GM19467 (cell line): Measurements from ENCODE around the gene MRPL30.
A peak's percentile ranks its signal among the peaks of the same experiment; 100 is the strongest.
"Not testable (repeated sequence)": the region's sequence is repeated elsewhere in the genome, so short reads cannot be mapped to it uniquely, and the experiment has no call there.

ENCODE experiments used
- ATAC-seq: cut with Tn5 transposase; IDR thresholded peaks from one replicate; pipeline ENCODE4 v1.9.1; 2021; ENCODE audit warnings: mild to moderate bottlenecking, moderate library complexity; ENCODE audit not compliant: unreplicated experiment

Gene MRPL30

DNA sequence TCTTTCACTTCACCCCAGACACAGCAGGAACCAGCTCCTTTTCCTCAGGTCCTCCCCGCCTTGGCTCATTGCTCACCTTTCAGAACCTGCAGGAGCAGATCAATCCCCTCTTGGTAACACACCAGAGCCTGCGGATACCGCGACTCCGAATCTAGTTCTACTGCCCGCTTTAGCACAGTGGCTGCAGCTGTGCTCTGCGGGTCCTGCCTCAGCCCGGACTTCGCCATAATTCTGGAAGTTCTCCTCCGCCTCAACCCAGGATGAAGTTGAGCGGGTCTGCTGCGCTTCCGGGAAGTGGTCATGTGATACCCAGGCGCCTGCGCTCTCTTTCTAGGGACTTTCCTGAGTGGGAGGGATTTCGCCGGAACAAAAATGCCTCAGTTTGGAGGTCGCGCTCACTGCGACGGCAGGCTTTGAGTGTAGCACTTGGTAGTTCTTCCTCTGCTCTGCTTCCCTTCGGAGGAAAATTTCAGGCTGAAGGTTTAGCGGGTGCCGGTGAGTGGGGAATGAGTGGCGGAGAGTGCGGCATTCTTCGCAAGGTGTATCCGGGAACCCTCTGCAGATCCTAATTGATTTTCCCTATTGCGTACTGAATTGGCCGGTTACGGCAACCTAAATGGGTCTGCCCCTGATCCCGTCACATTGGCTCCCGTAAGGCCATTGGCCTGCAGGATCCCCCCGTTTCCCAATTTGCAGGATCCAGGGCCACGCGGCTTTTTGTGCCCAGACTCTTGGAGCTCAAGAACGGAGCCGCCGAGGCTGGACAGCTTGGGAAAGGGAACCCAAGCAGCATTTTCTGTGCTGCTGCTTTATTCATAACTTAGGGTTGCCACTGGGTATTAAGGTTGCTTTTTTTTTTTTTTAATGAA lies at the start of gene MRPL30, which contains the start of gene MITD1:
MRPL30 (plus strand) TSS at position 430 of the 869 bp plus-strand sequence. CDS start 5,020 bp downstream, outside the sequence.
MITD1 (minus strand) TSS at position 304 of the 869 bp plus-strand sequence; CDS start at position 227, 77 bp downstream.
- ATAC-seq, result peak; percentile 88

DNA sequence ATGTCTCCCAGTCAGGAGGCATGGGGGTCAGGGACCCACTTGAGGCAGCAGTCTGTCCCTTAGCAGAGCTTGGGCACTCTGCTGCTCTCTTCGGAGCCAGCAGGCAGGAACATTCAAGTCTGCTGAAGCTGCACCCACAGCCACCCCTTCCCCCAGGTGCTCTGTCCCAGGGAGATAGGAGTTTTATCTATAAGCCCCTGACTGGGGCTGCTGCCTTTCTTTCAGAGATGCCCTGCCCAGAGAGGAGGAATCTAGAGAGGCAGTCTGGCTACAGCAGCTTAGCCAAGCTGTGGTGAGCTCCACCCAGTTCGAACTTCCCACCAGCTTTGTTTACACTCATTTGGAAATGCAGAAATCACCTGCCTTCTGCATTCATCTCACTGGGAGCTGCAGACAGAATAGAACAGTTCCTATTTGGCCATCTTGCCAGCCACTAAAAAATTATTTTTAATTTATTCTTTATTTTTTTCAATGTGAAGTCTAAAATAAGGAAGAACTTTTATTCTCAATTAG lies 45.9 kb upstream of the MRPL30 start:
- not testable (repeated sequence) for ATAC-seq

DNA sequence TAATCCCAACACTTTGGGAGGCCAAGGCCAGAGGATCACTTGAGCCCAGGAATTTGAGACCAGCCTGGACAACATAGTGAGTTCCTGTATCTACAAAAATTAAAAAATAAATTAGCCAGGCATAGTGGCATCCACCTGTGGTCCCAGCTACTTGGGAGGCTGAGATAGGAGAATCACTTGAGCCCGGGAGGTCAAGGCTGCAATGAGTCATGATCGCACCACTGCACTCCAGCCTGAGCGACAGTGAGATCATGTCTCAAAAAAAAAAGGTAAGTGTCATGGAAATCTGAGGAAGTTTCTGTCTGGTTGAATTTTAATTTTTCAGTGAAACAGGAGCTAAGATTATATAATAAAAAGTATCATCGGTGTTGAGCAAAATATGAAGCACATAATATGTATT lies 42.0 kb upstream of the MRPL30 start:
- ATAC-seq, result no peak

- no peak for ATAC-seq
Measured at GRCh38 chr2:99140056-99140859, 40.7 kb upstream of the MRPL30 start.

DNA sequence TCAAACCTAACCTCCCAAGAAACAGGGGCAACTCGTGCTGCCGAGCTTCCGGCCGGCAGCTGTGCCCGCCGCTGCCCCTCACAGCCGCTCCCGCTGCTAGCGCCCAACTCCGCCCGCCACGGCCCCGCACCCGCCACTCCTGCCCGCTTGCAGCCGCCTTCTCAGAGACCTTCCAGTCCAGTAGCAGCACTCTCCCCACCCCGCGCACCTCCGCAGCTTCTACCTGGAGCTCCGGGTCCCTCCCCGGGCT lies 40.2 kb upstream of the MRPL30 start:
- ATAC-seq, result peak; percentile 24

DNA sequence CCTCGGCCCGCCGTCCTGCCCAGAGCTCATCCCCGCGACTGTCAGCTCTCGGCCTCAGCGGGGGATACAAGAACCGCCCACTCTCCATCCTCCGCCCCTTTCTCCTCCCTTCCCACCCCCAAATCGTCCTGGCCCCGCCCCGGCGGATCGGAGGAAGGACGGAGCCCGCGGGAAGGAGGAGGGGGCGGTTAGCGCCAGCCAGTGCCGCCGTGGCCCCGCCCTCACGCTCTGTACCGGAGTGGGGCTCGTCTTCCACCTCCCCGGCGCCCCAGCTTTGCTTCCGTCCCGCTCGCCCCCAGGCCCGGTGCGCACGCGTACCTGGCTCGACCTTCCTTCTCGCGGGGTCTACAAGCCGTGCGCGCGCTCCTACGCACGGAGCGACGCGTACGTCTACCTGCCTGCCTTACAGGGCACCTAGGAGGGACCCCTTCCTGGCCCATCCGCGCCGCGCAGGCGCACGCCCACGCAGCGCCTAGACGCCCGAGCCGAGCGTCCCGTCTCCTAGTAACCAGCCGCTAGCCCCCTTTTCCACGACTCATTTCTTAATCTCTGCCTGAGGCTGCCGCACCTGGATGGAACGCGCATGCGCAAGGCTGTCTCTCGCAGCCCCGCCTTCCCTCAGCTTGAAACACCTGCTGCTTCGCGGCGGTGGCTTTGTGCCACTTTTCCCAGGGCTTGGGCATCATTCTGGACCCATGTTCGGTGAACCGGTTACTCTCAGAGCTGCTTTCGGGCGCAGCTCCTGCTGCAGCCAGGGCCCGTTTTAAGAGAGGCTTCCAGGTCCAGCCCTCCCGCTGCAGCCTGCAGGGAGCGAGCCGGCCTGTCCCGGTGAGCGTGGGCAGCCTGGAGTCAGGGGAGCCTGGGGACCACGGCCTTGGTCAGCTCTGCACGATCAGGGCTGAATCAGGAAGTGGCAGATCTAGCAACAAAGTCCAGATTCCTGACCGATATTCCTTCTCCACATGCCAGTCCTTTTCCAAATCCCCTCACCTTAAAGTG lies 39.6 kb upstream of the MRPL30 start, which contains the start of gene C2orf15:
C2orf15 (plus strand) TSS at position 598 of the 999 bp plus-strand sequence. CDS start 8,852 bp downstream, outside the sequence.
- peak; percentile 89 for ATAC-seq

GRCh38 chr2:99150706-99151105 lies 30.3 kb upstream of the MRPL30 start:
- ATAC-seq, result no peak

- ATAC-seq, result no peak
Measured at GRCh38 chr2:99152199-99152895, 28.6 kb upstream of the MRPL30 start.

- no peak for ATAC-seq
Measured at GRCh38 chr2:99153921-99154604, 26.9 kb upstream of the MRPL30 start.

- peak; percentile 96 for ATAC-seq
Measured at GRCh38 chr2:99154643-99155536, 26.1 kb upstream of the MRPL30 start, which contains the start of the genes LIPT1 and TSGA10. Gene LIPT1, plus strand, starts transcription at chr2:99154967. Its CDS starts 6,991 bp downstream, at chr2:99161958. Gene TSGA10, minus strand, starts transcription at chr2:99154942. Its CDS starts 45,503 bp downstream, at chr2:99109439.

DNA sequence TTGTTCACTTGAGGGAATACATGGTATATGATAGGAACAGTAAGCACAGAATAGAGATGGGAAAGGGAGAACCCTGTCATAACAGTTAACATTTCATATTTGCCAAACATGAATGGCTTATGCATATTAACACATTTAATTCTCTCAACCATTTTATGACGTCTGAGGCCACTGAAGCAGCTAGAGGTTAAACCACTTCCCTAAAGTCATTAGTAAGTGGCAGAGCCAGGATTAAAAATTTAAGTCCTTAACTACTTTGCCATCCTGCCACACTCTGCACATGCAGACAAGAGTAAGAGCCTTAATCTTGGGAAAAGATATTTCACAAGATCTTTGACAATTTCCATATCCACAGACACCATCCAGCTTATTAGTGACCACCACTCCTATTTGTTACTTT lies 24.1 kb upstream of the MRPL30 start:
- ATAC-seq, result no peak

GRCh38 chr2:99158599-99158998 lies 22.4 kb upstream of the MRPL30 start:
- no peak for ATAC-seq

- ATAC-seq, result no peak
Measured at GRCh38 chr2:99159594-99159993, 21.4 kb upstream of the MRPL30 start.

- no peak for ATAC-seq
Measured at GRCh38 chr2:99166218-99166617, 14.8 kb upstream of the MRPL30 start.

DNA sequence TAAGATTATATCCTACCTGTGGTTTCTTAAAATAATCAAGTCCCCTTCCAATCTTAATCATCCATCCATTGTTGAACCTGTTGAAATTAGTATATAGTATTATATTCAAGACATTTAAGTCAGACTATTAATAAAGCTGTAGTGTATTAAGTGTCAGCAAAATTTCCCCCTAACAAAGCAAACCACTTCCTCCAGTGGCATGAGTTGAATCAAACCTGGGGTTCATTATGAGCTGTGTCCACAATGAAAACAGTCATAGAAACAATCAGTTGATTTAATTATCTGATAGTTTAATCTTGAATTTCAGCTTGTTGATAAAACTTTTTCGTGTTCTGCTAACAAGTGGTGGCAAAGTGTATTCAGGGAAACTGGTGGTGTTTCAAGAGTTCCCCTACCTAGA lies 11.4 kb upstream of the MRPL30 start:
- ATAC-seq, result no peak

GRCh38 chr2:99171377-99172140 lies 9.4 kb upstream of the MRPL30 start:
- ATAC-seq, result no peak

- no peak for ATAC-seq
Measured at GRCh38 chr2:99181624-99182000, 628 bp downstream of the MRPL30 start.
